HepG2 (cell line): ENCODE data around the gene HMG20B. TPM values are rescaled to one million over a fixed set of nuclear protein-coding genes. Genes with fewer than 3 reads are reported as not detected.
A peak's percentile ranks its signal among the peaks of the same experiment; 100 is the strongest.

Experiments
- AGO1 ChIP-seq: fragments of 200-400 bp; formaldehyde crosslinking; IDR thresholded peaks from 2 replicates; pipeline ENCODE4 v1.6.1; 2017; ENCODE audit warnings: mild to moderate bottlenecking, low read depth, low read length, moderate library complexity; ENCODE audit not compliant: poor library complexity, severe bottlenecking
- DPF2 ChIP-seq: sonication (generic); formaldehyde crosslinking; IDR thresholded peaks from 2 replicates; pipeline ENCODE4 v1.4.0; 2020; ENCODE audit warnings: mild to moderate bottlenecking, low read depth, missing genetic modification reagents, borderline replicate concordance
- FOXC1 ChIP-seq: sonication (generic); formaldehyde crosslinking; IDR thresholded peaks from 2 replicates; pipeline ENCODE4 v1.8.0; 2022; ENCODE audit warnings: mild to moderate bottlenecking, missing genetic modification reagents, borderline replicate concordance
- FOXP1 ChIP-seq, 2 experiments: fragments of 450-650 bp in 1 of 2; IDR thresholded peaks; 2 replicates each; pipeline ENCODE4 v1.6.1; 2017 to 2018; ENCODE audit warnings: antibody characterized with exemption in 1 of 2
- HNRNPL ChIP-seq: fragments of 200-400 bp; formaldehyde crosslinking; IDR thresholded peaks from 2 replicates; pipeline ENCODE4 v1.6.1; 2017; ENCODE audit warnings: mild to moderate bottlenecking, low read depth, low read length
- KLF6 ChIP-seq: IDR thresholded peaks from 2 replicates; pipeline ENCODE4 v1.8.0; 2016; ENCODE audit warnings: missing biosample characterization, missing genetic modification reagents
- MED13 ChIP-seq: sonication (generic); formaldehyde crosslinking; IDR thresholded peaks from 2 replicates; pipeline ENCODE4 v1.5.0; 2020; ENCODE audit warnings: missing genetic modification reagents
- NBN ChIP-seq: fragments of 450-650 bp; conservative IDR thresholded peaks from 2 replicates; pipeline ENCODE4 v1.6.1; 2017
- NFE2 ChIP-seq: sonication (generic); formaldehyde crosslinking; IDR thresholded peaks from 2 replicates; pipeline ENCODE4 v1.4.0; 2020; ENCODE audit warnings: missing genetic modification reagents
- RBM39 ChIP-seq: fragments of 200-400 bp; formaldehyde crosslinking; IDR thresholded peaks from one replicate; pipeline ENCODE4 v1.6.1; 2018; ENCODE audit warnings: antibody characterized with exemption, mild to moderate bottlenecking, low read depth, low read length; ENCODE audit not compliant: poor library complexity, severe bottlenecking
- TEAD2 ChIP-seq: sonication (generic); formaldehyde crosslinking; IDR thresholded peaks from 2 replicates; pipeline ENCODE4 v1.9.0; 2021; ENCODE audit warnings: missing genetic modification reagents
- ZC3H13 ChIP-seq: sonication (generic); formaldehyde crosslinking; IDR thresholded peaks from 2 replicates; pipeline ENCODE4 v1.8.1; 2023; ENCODE audit warnings: mild to moderate bottlenecking, missing genetic modification reagents, moderate library complexity
- ZFX ChIP-seq: sonication (generic); formaldehyde crosslinking; IDR thresholded peaks from 2 replicates; pipeline ENCODE4 v1.4.0; 2020; ENCODE audit warnings: mild to moderate bottlenecking, low read depth, missing genetic modification reagents, moderate library complexity
- ZNF180 ChIP-seq: sonication (generic); formaldehyde crosslinking; IDR thresholded peaks from 2 replicates; pipeline ENCODE4 v1.4.0; 2020; ENCODE audit warnings: low read depth, missing genetic modification reagents, borderline replicate concordance
- ZNF350 ChIP-seq: sonication (generic); formaldehyde crosslinking; IDR thresholded peaks from 2 replicates; pipeline ENCODE4 v1.4.0; 2020; ENCODE audit warnings: mild to moderate bottlenecking, low read depth, missing genetic modification reagents, borderline replicate concordance
- ZNF546 ChIP-seq: sonication (generic); formaldehyde crosslinking; conservative IDR thresholded peaks from 2 replicates; pipeline ENCODE4 v1.8.1; 2023; ENCODE audit warnings: mild to moderate bottlenecking, missing genetic modification reagents
- ZSCAN31 ChIP-seq: sonication (generic); formaldehyde crosslinking; IDR thresholded peaks from 2 replicates; pipeline ENCODE4 v1.5.0; 2020; ENCODE audit warnings: low read depth, mild to moderate bottlenecking, missing genetic modification reagents
- polyA plus RNA-seq, 8 experiments: library from polyadenylated mRNA; depleted of rRNA in 3 of 8; stranded (reverse) in 7 of 8; unstranded in 1 of 8; fragments of >200 nt; fragmentation: Illumina TruSeq in 4 of 8; extraction: Trizol in 4 of 8; gene quantifications; 2 replicates each; pipeline versions ENCODE4 v1.2.1 to v1.2.3, GENCODE V29; 2011 to 2016; ENCODE audit warnings: low read depth in 4 of 8, missing spikeins in 1 of 8, mixed read lengths in 1 of 8; ENCODE audit not compliant: insufficient read depth in 1 of 8
- total RNA-seq, 5 experiments: library from RNA; depleted of rRNA; stranded (reverse); fragments of >200 nt; fragmentation: Illumina TruSeq; extraction: Trizol; gene quantifications; 2 replicates each; pipeline ENCODE4 v1.2.3, GENCODE V29; 2016; ENCODE audit warnings: low read depth in 1 of 5
- TF ChIP-seq, protein P1 (sequence below): sonication (generic); formaldehyde crosslinking; conservative IDR thresholded peaks from 2 replicates; pipeline ENCODE4 v1.4.0; 2020; ENCODE audit warnings: missing genetic modification reagents
- TF ChIP-seq, protein P2 (sequence below): sonication (generic); formaldehyde crosslinking; IDR thresholded peaks from 2 replicates; pipeline ENCODE4 v1.5.1; 2020; ENCODE audit warnings: mild to moderate bottlenecking, missing genetic modification reagents, moderate library complexity
- TF ChIP-seq, protein P3 (sequence below): sonication (generic); formaldehyde crosslinking; IDR thresholded peaks from 2 replicates; pipeline ENCODE4 v1.8.0; 2022; ENCODE audit warnings: mild to moderate bottlenecking, missing genetic modification reagents, moderate library complexity

The HMG20B gene
- total and polyA plus RNA-seq, 2 of the 13 experiments (the other 11 are each of a cell fraction or from before 2014, with no cell fraction given), result 23.9 to 29.2 TPM

DNA sequence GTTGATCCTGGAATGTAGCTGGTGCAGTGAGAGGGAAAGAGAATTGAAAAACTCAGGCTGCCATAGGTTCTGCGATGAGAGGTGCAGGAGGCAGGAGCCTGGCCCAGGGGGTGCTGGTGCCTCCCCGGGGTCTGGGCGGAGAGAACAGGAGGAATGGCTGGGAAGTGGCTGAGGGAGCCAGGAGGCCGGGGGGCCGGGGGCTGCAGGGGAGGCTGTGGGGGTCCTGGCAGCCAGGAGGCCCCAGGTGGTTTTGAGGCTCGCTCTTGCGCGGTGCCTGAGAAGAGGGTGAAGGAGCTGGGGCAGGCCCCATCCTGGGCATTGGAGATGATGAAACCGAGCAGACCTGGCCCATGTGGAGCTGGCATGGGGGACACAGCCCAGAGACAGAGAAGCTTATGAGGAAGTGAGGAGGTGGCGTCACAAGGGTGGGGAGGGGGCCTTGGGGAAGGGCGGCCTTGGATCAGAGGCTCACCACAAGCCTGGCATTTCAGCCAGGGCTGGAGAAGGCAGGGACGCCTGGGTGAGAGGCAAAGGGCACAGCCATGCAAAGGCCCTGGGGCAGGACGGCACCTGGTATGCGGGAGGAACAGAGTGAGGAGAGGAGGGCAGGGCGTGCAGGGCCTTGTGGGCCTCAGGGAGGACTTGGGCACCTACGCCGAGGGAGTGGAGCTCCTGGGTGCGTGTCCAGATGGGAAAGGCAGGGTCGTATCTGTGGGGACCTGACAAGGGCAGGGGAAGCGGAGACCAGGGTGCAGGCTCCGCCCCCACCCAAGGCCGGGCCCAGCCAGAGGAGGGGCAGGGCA lies 35.1 kb upstream of the HMG20B start (continued):
- no peak for TF ChIP-seq TEAD2 (CRISPR knock-in tag)
- TF ChIP-seq ZFX (CRISPR knock-in tag), result peak; percentile 19; the same call in 1 of the 2 replicates
- TF ChIP-seq, protein P1, sequence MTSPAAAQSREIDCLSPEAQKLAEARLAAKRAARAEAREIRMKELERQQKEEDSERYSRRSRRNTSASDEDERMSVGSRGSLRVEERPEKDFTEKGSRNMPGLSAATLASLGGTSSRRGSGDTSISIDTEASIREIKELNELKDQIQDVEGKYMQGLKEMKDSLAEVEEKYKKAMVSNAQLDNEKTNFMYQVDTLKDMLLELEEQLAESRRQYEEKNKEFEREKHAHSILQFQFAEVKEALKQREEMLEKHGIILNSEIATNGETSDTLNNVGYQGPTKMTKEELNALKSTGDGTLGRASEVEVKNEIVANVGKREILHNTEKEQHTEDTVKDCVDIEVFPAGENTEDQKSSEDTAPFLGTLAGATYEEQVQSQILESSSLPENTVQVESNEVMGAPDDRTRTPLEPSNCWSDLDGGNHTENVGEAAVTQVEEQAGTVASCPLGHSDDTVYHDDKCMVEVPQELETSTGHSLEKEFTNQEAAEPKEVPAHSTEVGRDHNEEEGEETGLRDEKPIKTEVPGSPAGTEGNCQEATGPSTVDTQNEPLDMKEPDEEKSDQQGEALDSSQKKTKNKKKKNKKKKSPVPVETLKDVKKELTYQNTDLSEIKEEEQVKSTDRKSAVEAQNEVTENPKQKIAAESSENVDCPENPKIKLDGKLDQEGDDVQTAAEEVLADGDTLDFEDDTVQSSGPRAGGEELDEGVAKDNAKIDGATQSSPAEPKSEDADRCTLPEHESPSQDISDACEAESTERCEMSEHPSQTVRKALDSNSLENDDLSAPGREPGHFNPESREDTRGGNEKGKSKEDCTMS (CRISPR knock-in tag), result no peak
- TF ChIP-seq ZC3H13 (CRISPR knock-in tag), result peak; percentile 60
- TF ChIP-seq HNRNPL, result 0 out of 2 replicates have a peak, but pooled peaks have one; percentile 31
- no peak for TF ChIP-seq NFE2
- TF ChIP-seq NBN, result no peak
- TF ChIP-seq FOXP1 (IDR thresholded peaks at IDR 0.05), result no peak
- no peak for TF ChIP-seq FOXP1 (CRISPR knock-in tag; IDR thresholded peaks at IDR 0.05)
- peak; percentile 2 for TF ChIP-seq AGO1
- TF ChIP-seq ZNF350 (CRISPR knock-in tag), result no peak
- no peak for TF ChIP-seq FOXC1 (CRISPR knock-in tag)
- no peak for TF ChIP-seq ZNF546
- TF ChIP-seq, protein P2, sequence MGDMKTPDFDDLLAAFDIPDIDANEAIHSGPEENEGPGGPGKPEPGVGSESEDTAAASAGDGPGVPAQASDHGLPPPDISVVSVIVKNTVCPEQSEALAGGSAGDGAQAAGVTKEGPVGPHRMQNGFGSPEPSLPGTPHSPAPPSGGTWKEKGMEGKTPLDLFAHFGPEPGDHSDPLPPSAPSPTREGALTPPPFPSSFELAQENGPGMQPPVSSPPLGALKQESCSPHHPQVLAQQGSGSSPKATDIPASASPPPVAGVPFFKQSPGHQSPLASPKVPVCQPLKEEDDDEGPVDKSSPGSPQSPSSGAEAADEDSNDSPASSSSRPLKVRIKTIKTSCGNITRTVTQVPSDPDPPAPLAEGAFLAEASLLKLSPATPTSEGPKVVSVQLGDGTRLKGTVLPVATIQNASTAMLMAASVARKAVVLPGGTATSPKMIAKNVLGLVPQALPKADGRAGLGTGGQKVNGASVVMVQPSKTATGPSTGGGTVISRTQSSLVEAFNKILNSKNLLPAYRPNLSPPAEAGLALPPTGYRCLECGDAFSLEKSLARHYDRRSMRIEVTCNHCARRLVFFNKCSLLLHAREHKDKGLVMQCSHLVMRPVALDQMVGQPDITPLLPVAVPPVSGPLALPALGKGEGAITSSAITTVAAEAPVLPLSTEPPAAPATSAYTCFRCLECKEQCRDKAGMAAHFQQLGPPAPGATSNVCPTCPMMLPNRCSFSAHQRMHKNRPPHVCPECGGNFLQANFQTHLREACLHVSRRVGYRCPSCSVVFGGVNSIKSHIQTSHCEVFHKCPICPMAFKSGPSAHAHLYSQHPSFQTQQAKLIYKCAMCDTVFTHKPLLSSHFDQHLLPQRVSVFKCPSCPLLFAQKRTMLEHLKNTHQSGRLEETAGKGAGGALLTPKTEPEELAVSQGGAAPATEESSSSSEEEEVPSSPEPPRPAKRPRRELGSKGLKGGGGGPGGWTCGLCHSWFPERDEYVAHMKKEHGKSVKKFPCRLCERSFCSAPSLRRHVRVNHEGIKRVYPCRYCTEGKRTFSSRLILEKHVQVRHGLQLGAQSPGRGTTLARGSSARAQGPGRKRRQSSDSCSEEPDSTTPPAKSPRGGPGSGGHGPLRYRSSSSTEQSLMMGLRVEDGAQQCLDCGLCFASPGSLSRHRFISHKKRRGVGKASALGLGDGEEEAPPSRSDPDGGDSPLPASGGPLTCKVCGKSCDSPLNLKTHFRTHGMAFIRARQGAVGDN (CRISPR knock-in tag), result 0 out of 2 replicates have a peak, but pooled peaks have one; percentile 8
- TF ChIP-seq DPF2 (CRISPR knock-in tag), result no peak
- TF ChIP-seq KLF6, result no peak
- no peak for TF ChIP-seq ZNF180
- TF ChIP-seq ZSCAN31 (CRISPR knock-in tag), result no peak
- no peak for TF ChIP-seq RBM39
- TF ChIP-seq MED13 (CRISPR knock-in tag), result no peak
- TF ChIP-seq, protein P3, sequence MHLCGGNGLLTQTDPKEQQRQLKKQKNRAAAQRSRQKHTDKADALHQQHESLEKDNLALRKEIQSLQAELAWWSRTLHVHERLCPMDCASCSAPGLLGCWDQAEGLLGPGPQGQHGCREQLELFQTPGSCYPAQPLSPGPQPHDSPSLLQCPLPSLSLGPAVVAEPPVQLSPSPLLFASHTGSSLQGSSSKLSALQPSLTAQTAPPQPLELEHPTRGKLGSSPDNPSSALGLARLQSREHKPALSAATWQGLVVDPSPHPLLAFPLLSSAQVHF (CRISPR knock-in tag), result no peak
